GM12872 (cell line): ENCODE measurements around the gene CCDC12.

Experiments
- CTCF ChIP-seq: IDR thresholded peaks from 3 replicates; pipeline ENCODE4 v1.5.1; 2011; ENCODE audit warnings: low read depth, mild to moderate bottlenecking, low read length, moderate library complexity; ENCODE audit not compliant: insufficient read depth

CCDC12 gene

DNA sequence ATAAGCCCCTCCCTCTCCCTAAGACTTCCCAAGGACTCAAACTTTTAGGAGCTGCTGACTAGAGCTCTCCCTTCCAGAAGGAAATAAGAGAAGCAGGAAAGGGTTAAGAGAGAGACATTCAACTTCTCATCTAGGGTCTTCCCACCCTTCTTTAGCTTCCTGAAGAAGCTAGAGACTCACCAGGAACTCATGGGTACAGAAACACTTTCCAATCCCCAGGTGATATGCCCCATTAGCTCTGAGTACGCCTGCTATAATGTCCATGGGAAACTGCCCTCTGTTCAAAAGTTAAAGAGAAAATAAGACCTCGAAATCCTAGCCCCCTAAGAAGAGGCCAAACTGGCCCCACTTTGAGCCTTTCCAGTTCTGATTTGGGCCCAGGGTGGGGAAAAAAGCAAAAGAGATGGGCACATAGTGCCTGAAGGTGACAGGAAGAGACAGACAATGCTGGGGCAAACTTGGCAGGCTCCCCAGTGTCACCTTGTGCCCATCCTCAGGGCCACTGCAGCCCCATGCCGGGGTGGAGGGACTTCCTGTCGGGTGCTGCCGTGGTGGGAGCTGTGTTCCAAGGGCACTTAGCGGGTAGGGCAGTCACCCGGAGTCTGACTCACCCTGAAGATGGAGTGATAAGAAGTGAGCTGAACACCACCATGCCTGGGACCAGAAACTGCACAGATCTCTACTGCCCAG lies 29.5 kb downstream of the CCDC12 start:
- TF ChIP-seq CTCF, result no peak

- TF ChIP-seq CTCF, result no peak
Measured at GRCh38 chr3:46946416-46946815, 30.1 kb downstream of the CCDC12 start.

DNA sequence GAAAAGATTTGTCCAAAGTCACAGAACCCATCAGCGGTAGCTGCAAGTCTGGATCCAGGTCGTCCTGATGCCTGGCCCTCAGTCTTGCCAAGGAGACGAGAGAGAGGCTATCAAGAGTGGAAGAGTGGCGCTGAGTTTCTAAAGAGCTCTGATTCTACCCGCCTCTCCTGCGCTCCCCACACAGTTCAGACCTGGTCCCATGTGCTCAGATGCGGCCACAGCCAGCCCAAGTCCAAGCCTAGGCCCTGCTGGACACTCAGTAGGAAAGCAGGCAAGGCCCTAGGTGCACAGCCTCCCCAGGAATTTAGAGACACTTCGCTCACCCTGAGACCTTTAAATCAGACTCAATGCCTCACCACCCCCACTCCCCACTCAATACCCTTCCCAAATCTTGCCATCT lies 32.4 kb downstream of the CCDC12 start:
- no peak for TF ChIP-seq CTCF

GRCh38 chr3:46943237-46944187 lies 33.0 kb downstream of the CCDC12 start:
- no peak for TF ChIP-seq CTCF

GRCh38 chr3:46942481-46943236 lies 33.9 kb downstream of the CCDC12 start:
- no peak for TF ChIP-seq CTCF

DNA sequence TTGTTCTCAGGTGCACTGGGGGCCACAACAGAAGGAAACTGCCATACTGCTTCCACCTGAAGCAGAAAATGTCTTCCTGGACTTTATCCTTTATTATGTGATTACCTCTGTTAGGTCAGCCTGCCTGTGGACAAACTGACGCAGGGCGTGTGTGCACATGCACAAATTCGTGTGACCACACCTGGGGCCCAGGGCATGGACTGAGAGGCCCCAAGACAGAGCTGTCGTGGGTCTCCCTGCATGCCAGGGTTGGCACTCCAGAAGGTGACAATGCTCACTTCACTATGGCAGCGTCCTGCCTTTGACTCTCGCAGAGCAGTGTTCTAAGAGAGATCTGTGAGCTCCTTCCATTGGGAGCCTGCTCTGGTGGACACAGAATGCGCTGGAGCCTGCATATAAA lies 34.5 kb downstream of the CCDC12 start:
- no peak for TF ChIP-seq CTCF
